ENCODE results near the gene WHRN. TPM values are rescaled to one million over a fixed set of nuclear protein-coding genes. Genes with fewer than 3 reads are reported as not detected.

The WHRN gene
- total and polyA plus RNA-seq, 9 of the 15 experiments (the other 6 are each of a cell fraction or from before 2014, with no cell fraction given), result 0.31 to 14.1 (median 3.0) TPM

GRCh38 chr9:114387680-114388356 lies 117.5 kb downstream of the WHRN start, which contains the start of gene AKNA (continued):
- TF ChIP-seq BRF1 (IDR thresholded peaks at IDR 0.05; ENCODE audit: borderline replicate concordance, extremely low read depth, insufficient read length), result no peak
- no peak for TF ChIP-seq MAFF (IDR thresholded peaks at IDR 0.05; ENCODE audit: low read length)
- no peak for TF ChIP-seq ERF (CRISPR knock-in tag; IDR thresholded peaks at IDR 0.05)
- TF ChIP-seq PHF21A (IDR thresholded peaks at IDR 0.05; ENCODE audit: borderline replicate concordance, low read depth), result no peak
- TF ChIP-seq TFAP4 (CRISPR knock-in tag; IDR thresholded peaks at IDR 0.05; ENCODE audit: borderline replicate concordance), result no peak
- TF ChIP-seq POLR2G (IDR thresholded peaks at IDR 0.05; ENCODE audit: low read depth, low read length), result 0 out of 2 replicates have a peak, but pooled peaks have one; percentile 48
- TF ChIP-seq KLF13 (tag; IDR thresholded peaks at IDR 0.05; ENCODE audit: borderline replicate concordance, low read depth), result no peak
- no peak for TF ChIP-seq IRF1 (CRISPR knock-in tag; IDR thresholded peaks at IDR 0.05; ENCODE audit: borderline replicate concordance)
- peak; percentile 30 for TF ChIP-seq RBM25 (IDR thresholded peaks at IDR 0.05; ENCODE audit: low read depth, low read length, severe bottlenecking)
- TF ChIP-seq RBFOX2 (IDR thresholded peaks at IDR 0.05; ENCODE audit: low read depth, low read length), result peak; percentile 63; the same call in 1 of the 2 replicates

Measured in K562 (cell line).